Measurements from ENCODE around the gene METTL24. TPM values are rescaled to one million over a fixed set of nuclear protein-coding genes. Genes with fewer than 3 reads are reported as not detected.

METTL24 gene
- total and polyA plus RNA-seq, 4 donors = 0.14 to 2.0 (median 0.91) TPM

DNA sequence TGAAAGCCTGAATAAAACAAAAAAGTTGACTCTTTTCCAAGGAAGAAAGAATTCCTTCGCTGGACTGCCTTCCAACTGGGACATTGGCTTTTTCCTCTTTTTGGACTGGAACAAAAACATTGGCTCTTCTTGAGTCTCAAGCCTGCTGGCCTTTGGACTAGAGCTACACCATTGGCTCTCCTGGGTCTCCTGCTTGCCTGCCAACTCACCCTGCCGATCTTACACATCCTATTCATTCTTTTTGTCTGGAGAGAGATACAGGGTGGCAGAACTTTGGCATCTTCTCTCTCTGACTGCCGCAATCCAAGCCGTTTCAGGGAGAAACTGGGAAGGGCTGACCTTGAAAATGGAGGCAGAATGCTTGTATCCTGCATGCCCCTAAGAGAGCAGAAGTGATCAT, 37.1 kb upstream of the METTL24 start:
- 82% methylated on average over 4 of the region's 4 CpGs for WGBS
- no peak for DNase-seq (ENCODE audit: low spot score)
- Histone ChIP-seq H3K4me1 (ENCODE audit: control insufficient read depth in 4 of 4, insufficient read depth in 4 of 4, low read length in 3 of 4) (no peaks in the 10 kb centered on the region), H3K36me3 (ENCODE audit: control insufficient read depth in 4 of 4, insufficient read depth in 3 of 4, low read depth in 1 of 4, low read length in 3 of 4) (peaks cover 0 to 8% (median 3%) of the 10 kb centered on the region in 4 donors), H3K9ac (ENCODE audit: low read depth in 1 of 2, low read length in 2 of 2) (no peak overlapping the region), H3K9me3 (ENCODE audit: control insufficient read depth in 4 of 4, low read length in 3 of 4) (no peaks in the 10 kb centered on the region), H3K27ac (ENCODE audit: low read depth in 1 of 2, low read length in 2 of 2) (no peak overlapping the region), H3K27me3 (ENCODE audit: control insufficient read depth in 4 of 4, insufficient read depth in 4 of 4, low read length in 3 of 4) (no peaks in the 10 kb centered on the region), H3K4me3 (ENCODE audit: low read depth in 1 of 3, low read length in 3 of 3) (no peak overlapping the region)
- TF ChIP-seq YY1 (IDR thresholded peaks at IDR 0.05) = no peak
- TF ChIP-seq RXRA (IDR thresholded peaks at IDR 0.05) = no peak
- TF ChIP-seq, protein P1, sequence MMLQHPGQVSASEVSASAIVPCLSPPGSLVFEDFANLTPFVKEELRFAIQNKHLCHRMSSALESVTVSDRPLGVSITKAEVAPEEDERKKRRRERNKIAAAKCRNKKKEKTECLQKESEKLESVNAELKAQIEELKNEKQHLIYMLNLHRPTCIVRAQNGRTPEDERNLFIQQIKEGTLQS (IDR thresholded peaks at IDR 0.05) = no peak
- TF ChIP-seq FOXA2 (IDR thresholded peaks at IDR 0.05) = no peak
- TF ChIP-seq RAD21 (IDR thresholded peaks at IDR 0.05) = no peak
- TF ChIP-seq TAF1 (conservative IDR thresholded peaks at IDR 0.05) = no peak
- TF ChIP-seq, protein P2, sequence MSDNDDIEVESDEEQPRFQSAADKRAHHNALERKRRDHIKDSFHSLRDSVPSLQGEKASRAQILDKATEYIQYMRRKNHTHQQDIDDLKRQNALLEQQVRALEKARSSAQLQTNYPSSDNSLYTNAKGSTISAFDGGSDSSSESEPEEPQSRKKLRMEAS (IDR thresholded peaks at IDR 0.05) = no peak
- no peak for TF ChIP-seq HNF4G (IDR thresholded peaks at IDR 0.05)

DNA sequence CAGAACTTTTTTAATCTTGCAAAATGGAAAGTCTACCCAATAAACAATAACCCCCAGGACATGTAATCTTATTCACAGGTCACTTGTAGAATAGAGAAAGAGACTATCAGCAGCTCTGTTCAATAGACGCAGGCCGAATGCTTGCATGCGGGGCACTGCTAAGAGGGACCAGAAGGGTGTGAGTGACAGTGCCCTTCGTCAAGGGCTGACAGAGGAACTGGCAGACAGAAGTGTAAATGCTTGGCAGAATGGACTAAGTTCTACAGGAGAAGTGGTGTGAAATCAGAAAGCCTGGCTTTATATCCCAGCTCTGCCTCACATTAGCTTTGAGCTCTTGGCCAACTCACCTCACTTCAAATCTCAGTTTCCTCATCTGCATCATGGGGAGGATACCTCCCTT, 36.3 kb upstream of the METTL24 start:
- H3K4me3 ChIP-seq (ENCODE audit: low read depth in 1 of 3, low read length in 3 of 3) = no peak overlapping the region
- no peak overlapping the region for H3K27ac ChIP-seq (ENCODE audit: low read depth in 1 of 2, low read length in 2 of 2)
- H3K9ac ChIP-seq (ENCODE audit: low read depth in 1 of 2, low read length in 2 of 2) = no peak overlapping the region
- H3K4me1 ChIP-seq (ENCODE audit: control insufficient read depth in 4 of 4, insufficient read depth in 4 of 4, low read length in 3 of 4) = no peaks in the 10 kb centered on the region
- 98% methylated on average over 4 of the region's 4 CpGs for WGBS
- H3K9me3 ChIP-seq (ENCODE audit: control insufficient read depth in 4 of 4, low read length in 3 of 4) = no peaks in the 10 kb centered on the region
- H3K36me3 ChIP-seq (ENCODE audit: control insufficient read depth in 4 of 4, insufficient read depth in 3 of 4, low read depth in 1 of 4, low read length in 3 of 4) = peaks cover 0 to 8% (median 3%) of the 10 kb centered on the region in 4 donors
- no peaks in the 10 kb centered on the region for H3K27me3 ChIP-seq (ENCODE audit: control insufficient read depth in 4 of 4, insufficient read depth in 4 of 4, low read length in 3 of 4)
- TF ChIP-seq YY1 (IDR thresholded peaks at IDR 0.05) (no peak), EGR1 (IDR thresholded peaks at IDR 0.05; ENCODE audit: low read depth in 2 of 2) (no peak), NR2F2 (IDR thresholded peaks at IDR 0.05) (no peak), FOXA2 (IDR thresholded peaks at IDR 0.05) (no peak), HNF4G (IDR thresholded peaks at IDR 0.05) (no peak), FOXA1 (IDR thresholded peaks at IDR 0.05) (no peak), JUND (IDR thresholded peaks at IDR 0.05) (no peak), GABPA (IDR thresholded peaks at IDR 0.05 in 1 of 2, conservative IDR thresholded peaks at IDR 0.05 in 1 of 2) (no peak), RXRA (IDR thresholded peaks at IDR 0.05) (no peak), HNF4A (conservative IDR thresholded peaks at IDR 0.05) (no peak), TAF1 (conservative IDR thresholded peaks at IDR 0.05) (no peak), RAD21 (IDR thresholded peaks at IDR 0.05) (no peak), SP1 (IDR thresholded peaks at IDR 0.05) (no peak)
- TF ChIP-seq, protein P1 (IDR thresholded peaks at IDR 0.05) = no peak
- TF ChIP-seq, protein P3, sequence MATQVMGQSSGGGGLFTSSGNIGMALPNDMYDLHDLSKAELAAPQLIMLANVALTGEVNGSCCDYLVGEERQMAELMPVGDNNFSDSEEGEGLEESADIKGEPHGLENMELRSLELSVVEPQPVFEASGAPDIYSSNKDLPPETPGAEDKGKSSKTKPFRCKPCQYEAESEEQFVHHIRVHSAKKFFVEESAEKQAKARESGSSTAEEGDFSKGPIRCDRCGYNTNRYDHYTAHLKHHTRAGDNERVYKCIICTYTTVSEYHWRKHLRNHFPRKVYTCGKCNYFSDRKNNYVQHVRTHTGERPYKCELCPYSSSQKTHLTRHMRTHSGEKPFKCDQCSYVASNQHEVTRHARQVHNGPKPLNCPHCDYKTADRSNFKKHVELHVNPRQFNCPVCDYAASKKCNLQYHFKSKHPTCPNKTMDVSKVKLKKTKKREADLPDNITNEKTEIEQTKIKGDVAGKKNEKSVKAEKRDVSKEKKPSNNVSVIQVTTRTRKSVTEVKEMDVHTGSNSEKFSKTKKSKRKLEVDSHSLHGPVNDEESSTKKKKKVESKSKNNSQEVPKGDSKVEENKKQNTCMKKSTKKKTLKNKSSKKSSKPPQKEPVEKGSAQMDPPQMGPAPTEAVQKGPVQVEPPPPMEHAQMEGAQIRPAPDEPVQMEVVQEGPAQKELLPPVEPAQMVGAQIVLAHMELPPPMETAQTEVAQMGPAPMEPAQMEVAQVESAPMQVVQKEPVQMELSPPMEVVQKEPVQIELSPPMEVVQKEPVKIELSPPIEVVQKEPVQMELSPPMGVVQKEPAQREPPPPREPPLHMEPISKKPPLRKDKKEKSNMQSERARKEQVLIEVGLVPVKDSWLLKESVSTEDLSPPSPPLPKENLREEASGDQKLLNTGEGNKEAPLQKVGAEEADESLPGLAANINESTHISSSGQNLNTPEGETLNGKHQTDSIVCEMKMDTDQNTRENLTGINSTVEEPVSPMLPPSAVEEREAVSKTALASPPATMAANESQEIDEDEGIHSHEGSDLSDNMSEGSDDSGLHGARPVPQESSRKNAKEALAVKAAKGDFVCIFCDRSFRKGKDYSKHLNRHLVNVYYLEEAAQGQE (IDR thresholded peaks at IDR 0.05) = no peak
- TF ChIP-seq, protein P4, sequence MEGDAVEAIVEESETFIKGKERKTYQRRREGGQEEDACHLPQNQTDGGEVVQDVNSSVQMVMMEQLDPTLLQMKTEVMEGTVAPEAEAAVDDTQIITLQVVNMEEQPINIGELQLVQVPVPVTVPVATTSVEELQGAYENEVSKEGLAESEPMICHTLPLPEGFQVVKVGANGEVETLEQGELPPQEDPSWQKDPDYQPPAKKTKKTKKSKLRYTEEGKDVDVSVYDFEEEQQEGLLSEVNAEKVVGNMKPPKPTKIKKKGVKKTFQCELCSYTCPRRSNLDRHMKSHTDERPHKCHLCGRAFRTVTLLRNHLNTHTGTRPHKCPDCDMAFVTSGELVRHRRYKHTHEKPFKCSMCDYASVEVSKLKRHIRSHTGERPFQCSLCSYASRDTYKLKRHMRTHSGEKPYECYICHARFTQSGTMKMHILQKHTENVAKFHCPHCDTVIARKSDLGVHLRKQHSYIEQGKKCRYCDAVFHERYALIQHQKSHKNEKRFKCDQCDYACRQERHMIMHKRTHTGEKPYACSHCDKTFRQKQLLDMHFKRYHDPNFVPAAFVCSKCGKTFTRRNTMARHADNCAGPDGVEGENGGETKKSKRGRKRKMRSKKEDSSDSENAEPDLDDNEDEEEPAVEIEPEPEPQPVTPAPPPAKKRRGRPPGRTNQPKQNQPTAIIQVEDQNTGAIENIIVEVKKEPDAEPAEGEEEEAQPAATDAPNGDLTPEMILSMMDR (IDR thresholded peaks at IDR 0.05; ENCODE audit: low read depth, low read length, missing input control) = no peak
- TF ChIP-seq, protein P2 (IDR thresholded peaks at IDR 0.05) = no peak
- TF ChIP-seq, protein P5, sequence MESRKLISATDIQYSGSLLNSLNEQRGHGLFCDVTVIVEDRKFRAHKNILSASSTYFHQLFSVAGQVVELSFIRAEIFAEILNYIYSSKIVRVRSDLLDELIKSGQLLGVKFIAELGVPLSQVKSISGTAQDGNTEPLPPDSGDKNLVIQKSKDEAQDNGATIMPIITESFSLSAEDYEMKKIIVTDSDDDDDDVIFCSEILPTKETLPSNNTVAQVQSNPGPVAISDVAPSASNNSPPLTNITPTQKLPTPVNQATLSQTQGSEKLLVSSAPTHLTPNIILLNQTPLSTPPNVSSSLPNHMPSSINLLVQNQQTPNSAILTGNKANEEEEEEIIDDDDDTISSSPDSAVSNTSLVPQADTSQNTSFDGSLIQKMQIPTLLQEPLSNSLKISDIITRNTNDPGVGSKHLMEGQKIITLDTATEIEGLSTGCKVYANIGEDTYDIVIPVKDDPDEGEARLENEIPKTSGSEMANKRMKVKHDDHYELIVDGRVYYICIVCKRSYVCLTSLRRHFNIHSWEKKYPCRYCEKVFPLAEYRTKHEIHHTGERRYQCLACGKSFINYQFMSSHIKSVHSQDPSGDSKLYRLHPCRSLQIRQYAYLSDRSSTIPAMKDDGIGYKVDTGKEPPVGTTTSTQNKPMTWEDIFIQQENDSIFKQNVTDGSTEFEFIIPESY (IDR thresholded peaks at IDR 0.05) = no peak
- no peak for DNase-seq (ENCODE audit: low spot score)
